GM20000 (cell line): ENCODE results near the gene CCDC85C.

Experiments
- DNase-seq: peaks from one replicate; pipeline ENCODE4 v3.0.0; 2012; ENCODE audit warnings: low spot score
- TF ChIP-seq, protein P1 (sequence below): IDR thresholded peaks from 2 replicates; pipeline ENCODE4 v1.5.1; 2012; ENCODE audit warnings: mild to moderate bottlenecking, control low read depth; ENCODE audit errors: extremely low read depth, missing control alignments

Gene CCDC85C

DNA sequence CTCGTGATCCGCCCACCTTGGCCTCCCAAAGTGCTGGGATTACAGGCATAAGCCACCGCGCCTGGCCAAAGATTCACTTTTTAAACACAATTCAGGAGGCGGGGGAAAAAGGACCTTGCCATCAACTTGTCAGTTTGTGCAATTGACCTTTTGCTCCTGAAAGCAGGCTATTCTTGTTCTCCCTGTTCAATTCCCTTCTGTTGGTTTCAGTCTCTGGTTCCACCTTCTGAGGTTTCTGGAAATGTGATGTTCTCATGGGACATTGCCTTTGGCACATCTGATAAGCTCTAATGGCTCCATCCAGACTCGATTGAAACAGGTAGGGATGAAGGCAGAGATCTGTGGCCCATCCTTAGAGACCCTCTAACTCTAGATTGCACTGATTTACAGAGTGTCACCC is 17.9 kb upstream of the CCDC85C start:
- TF ChIP-seq, protein P1, sequence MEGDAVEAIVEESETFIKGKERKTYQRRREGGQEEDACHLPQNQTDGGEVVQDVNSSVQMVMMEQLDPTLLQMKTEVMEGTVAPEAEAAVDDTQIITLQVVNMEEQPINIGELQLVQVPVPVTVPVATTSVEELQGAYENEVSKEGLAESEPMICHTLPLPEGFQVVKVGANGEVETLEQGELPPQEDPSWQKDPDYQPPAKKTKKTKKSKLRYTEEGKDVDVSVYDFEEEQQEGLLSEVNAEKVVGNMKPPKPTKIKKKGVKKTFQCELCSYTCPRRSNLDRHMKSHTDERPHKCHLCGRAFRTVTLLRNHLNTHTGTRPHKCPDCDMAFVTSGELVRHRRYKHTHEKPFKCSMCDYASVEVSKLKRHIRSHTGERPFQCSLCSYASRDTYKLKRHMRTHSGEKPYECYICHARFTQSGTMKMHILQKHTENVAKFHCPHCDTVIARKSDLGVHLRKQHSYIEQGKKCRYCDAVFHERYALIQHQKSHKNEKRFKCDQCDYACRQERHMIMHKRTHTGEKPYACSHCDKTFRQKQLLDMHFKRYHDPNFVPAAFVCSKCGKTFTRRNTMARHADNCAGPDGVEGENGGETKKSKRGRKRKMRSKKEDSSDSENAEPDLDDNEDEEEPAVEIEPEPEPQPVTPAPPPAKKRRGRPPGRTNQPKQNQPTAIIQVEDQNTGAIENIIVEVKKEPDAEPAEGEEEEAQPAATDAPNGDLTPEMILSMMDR, result no peak
- no peak for DNase-seq

DNA sequence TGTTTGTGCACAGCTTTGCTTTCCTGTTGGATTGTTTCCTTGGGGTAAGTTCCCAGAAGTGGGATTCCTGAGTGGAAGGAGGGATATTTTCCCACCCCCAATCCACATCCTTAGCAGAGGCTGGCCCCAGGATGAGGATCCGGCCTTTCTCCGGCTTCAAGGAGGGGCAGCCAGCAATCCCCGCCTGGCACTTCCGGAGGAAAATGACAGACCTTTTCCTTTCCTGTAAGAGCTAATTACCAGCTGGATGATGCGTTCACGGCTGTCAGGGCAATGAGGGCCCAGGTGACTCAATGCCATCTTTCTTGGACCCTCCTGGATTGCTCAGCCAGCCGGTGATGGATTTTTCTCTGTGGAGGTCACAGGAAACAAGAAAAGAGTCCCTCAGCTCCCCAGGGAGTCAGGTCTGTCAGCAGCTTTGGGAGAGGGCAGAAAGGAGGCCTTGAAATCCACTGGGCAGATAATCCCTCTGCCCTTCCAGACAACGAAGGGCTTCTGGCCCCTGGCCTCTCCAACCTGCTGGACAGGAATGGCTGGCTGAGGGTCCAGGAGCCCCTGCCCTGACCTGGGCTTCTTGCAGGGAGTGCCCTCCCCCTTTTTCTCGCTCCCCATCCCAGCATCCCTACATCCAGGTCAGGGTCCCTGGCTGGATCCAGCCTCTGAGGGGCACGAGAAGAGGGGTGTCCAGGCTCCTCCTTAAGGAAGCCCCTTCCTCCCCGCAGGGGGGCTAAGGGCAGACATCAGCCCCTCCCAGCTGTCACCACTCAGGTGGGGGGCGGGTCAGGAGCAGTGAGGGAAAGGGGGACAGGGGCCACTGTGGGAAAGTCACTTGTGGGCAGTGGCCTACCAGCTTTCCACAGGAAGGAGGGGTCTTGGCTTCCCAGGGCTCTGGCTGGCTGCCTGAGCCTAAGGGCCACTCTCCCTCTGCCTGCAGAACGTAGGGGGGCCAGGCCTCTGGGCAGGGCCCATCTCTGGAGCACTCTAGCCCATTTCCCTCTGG is 16.1 kb upstream of the CCDC85C start:
- DNase-seq, result no peak
- TF ChIP-seq, protein P1, result no peak

DNA sequence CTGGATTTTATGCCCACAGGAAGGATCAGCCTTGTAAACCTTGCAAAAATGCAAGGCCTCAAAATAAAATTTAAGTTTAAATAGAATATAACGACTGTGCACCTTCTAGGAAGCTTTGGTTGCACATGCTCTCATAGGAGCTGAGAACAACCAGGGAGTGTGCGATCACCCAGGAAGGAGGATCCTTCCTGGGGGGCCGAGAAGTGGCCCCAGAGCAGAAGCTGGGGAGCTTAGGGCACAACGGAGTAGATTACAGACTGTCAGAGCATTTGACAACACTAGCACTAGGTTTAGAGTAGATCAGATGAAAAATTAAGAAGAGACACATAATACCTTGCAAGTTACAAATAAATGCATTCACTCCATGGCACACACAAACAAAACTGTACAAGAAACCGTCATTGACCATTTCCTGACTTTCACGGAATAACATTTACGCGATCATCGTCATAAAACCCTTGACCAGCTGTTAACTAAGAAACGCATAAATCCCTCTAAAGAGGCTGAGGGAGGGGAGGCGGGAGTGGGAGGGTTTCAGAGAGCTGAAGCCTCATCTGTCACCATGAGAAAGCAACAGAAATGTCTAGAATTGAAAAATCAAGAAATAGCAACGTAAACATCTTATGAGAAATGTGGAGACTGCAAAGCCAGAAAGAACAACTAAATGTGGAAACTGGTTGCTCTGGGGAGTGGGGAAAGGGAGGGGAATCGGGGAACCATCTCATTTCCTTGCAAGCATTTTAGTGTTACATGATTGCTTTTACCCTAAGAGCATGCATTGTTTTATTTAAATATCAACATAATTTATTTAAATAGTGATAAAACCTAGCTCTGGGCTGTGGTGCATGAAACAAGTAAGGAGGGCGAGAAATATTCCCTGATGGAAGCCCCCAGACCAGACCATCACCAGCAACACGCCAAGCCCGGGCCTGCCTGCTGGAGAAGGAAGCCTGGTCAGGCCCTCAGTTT is 13.1 kb upstream of the CCDC85C start:
- no peak for DNase-seq
- TF ChIP-seq, protein P1, result no peak

DNA sequence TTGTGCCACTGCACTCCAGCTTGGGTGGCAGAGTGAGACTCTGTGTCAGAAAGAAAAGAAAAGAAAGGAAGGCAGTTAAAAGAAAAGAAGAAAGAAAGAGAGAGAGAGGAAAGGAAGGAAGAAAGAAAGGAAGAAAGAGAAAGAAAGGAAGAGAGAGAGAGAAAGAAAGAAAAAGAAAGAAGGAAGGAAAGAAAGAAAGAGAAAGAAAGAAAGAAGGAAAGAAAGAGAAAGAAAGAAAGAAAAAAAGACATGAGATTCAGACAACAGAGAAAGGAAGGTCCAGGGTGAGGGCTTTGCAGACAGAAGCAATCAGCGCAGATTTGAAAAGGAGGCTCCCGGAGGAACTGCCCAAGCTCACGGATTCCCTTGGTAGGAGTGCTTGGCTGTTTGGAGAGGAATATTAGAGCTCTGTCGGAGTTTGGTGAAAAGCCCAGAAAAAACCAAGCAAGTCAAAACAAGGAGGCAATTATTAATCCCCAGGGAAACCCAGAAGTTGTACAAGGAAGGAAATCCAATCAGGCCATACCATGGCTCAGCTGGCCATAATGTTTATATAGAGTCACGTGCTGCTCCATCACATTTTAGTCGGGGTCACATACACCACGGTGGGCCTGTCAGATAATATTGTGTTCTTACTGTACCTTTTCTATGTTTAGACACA is 11.6 kb upstream of the CCDC85C start:
- TF ChIP-seq, protein P1, result no peak

DNA sequence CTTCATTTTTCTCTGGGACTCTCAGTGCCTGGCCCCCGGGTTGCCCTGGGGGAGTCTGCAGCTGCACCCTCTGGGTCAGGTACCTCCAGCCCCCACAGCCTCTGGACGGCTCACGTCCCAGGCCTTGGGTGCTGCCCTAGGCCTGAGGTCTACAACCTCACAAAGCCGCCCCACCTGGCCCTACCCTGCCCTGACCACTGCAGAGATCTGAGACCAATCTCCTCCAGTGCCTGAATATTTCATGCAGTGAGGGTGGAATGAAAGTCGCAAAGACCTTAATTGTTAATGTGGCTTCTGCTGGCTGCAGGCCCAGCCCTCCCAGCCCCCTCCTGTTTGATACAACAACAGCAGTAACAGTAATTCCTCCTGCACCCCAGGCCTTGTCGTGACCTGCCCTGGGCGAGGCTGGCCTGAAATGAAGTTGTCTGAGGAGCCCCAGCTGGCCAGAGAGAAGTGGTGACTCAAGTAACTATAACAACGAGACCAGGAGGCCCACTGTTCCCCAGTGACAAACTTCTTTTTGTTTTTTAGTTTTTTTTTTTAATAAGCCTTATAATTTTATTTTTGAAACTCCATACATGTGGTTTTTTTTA is 8.8 kb upstream of the CCDC85C start:
- DNase-seq, result no peak
- TF ChIP-seq, protein P1, result no peak

More for the DNA sequence above, 11.6 kb upstream of the CCDC85C start:
- DNase-seq, result no peak

DNA sequence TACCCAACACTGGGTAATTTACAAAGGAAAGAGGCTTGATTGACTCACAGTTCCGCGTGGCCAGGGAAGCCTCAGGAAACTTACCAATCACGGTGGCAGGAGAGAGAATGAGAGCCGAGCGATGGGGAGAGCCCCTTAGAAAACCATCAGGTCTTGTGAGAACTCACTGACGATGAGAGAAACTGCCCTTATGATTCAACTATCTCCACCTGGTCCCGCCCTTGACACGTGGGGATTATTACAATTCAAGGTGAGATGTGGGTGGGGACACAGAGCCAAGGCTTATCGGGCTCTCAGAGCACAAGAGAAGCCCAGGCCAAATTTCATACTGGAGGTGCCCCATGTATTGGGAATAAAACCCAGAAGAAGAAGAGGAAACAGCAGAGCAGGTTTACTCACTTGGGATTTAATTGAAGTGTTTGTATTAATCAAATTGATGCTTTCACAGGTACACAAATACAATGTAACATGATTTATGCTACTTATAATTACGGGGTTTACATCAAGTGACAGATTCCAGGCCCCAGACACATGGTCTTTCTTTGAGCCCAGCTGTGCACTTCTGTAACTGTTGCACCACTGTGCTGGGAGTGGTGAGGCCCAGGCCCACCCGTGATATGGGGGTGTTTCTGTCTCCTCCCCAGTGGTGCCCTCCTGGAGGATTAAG is 8.2 kb upstream of the CCDC85C start:
- DNase-seq, result no peak
- TF ChIP-seq, protein P1, result no peak
